ENCODE results near the gene DUSP5.

- TF ChIP-seq POLR2A (IDR thresholded peaks at IDR 0.05) (no peak), CTCF (IDR thresholded peaks at IDR 0.05) (no peak)
Observed at GRCh38 chr10:110539091-110539490, 41.4 kb downstream of the DUSP5 start.

Data from tibial nerve (tissue), 3 donors.